ENCODE results near the gene HTRA1. TPM values are rescaled to one million over a fixed set of nuclear protein-coding genes. Genes with fewer than 3 reads are reported as not detected.

The HTRA1 gene
- total RNA-seq, 1 donor from 2014 or later, result 41.6 TPM

- intact Hi-C loops (cut with DNase I), result loop anchor here (2.0 kb wide), 1 partner anchor 40 kb away; no protein-coding TSS in a partner anchor
- DNase-seq (ENCODE audit: missing footprints) (no peak), ATAC-seq (no peak)
Measured at GRCh38 chr10:122505011-122505410, 43.7 kb downstream of the HTRA1 start.

GRCh38 chr10:122505885-122506645, 44.7 kb downstream of the HTRA1 start:
- no peak for DNase-seq (ENCODE audit: missing footprints)
- intact Hi-C loops (cut with DNase I), result loop anchor here (2.0 kb wide), 1 partner anchor 41 kb away; no protein-coding TSS in a partner anchor
- no peak for ATAC-seq

- intact Hi-C loops (cut with DNase I), result no loop called here
- no peak for DNase-seq (ENCODE audit: missing footprints)
- no peak for ATAC-seq
Measured at GRCh38 chr10:122507616-122508015, 46.3 kb downstream of the HTRA1 start.

GRCh38 chr10:122508021-122508420, 46.7 kb downstream of the HTRA1 start:
- ATAC-seq, result no peak
- intact Hi-C loops (cut with DNase I), result no loop called here

GRCh38 chr10:122509323-122509722, 48.0 kb downstream of the HTRA1 start:
- intact Hi-C loops (cut with DNase I), result no loop called here
- no peak for DNase-seq (ENCODE audit: missing footprints)
- ATAC-seq, result no peak

More at GRCh38 chr10:122508021-122508420, 46.7 kb downstream of the HTRA1 start:
- DNase-seq (ENCODE audit: missing footprints), result no peak

GRCh38 chr10:122510326-122510725, 49.0 kb downstream of the HTRA1 start:
- DNase-seq (ENCODE audit: missing footprints) (no peak), ATAC-seq (no peak)
- intact Hi-C loops (cut with DNase I), result no loop called here

- no peak for ATAC-seq
- intact Hi-C loops (cut with DNase I), result no loop called here
- DNase-seq (ENCODE audit: missing footprints), result no peak
Measured at GRCh38 chr10:122510736-122511135, 49.4 kb downstream of the HTRA1 start.

GRCh38 chr10:122513053-122513452, 51.7 kb downstream of the HTRA1 start:
- DNase-seq (ENCODE audit: missing footprints) (no peak), ATAC-seq (no peak)
- intact Hi-C loops (cut with DNase I), result no loop called here

GRCh38 chr10:122514045-122514840, 52.9 kb downstream of the HTRA1 start:
- ATAC-seq (no peak), DNase-seq (ENCODE audit: missing footprints) (no peak)

GRCh38 chr10:122515022-122515424, 53.7 kb downstream of the HTRA1 start:
- ATAC-seq (peak; percentile 88), DNase-seq (ENCODE audit: missing footprints) (no peak)
- intact Hi-C loops (cut with DNase I), result no loop called here

More at GRCh38 chr10:122514045-122514840, 52.9 kb downstream of the HTRA1 start:
- intact Hi-C loops (cut with DNase I), result no loop called here

- intact Hi-C loops (cut with DNase I), result no loop called here
- DNase-seq (ENCODE audit: missing footprints), result no peak
- peak; percentile 78 for ATAC-seq
Measured at GRCh38 chr10:122515588-122516231, 54.4 kb downstream of the HTRA1 start.

GRCh38 chr10:122516734-122517133, 55.4 kb downstream of the HTRA1 start:
- intact Hi-C loops (cut with DNase I), result no loop called here
- DNase-seq (ENCODE audit: missing footprints) (no peak), ATAC-seq (no peak)

- no peak for ATAC-seq
- no peak for DNase-seq (ENCODE audit: missing footprints)
- intact Hi-C loops (cut with DNase I), result no loop called here
Measured at GRCh38 chr10:122519144-122519543, 57.8 kb downstream of the HTRA1 start.

GRCh38 chr10:122519873-122520272, 58.5 kb downstream of the HTRA1 start:
- intact Hi-C loops (cut with DNase I), result no loop called here

GRCh38 chr10:122521011-122521410, 59.7 kb downstream of the HTRA1 start:
- no peak for DNase-seq (ENCODE audit: missing footprints)
- intact Hi-C loops (cut with DNase I), result no loop called here
- no peak for ATAC-seq

More at GRCh38 chr10:122519873-122520272, 58.5 kb downstream of the HTRA1 start:
- ATAC-seq, result no peak
- no peak for DNase-seq (ENCODE audit: missing footprints)

- ATAC-seq (no peak), DNase-seq (ENCODE audit: missing footprints) (no peak)
- intact Hi-C loops (cut with DNase I), result no loop called here
Measured at GRCh38 chr10:122524811-122525210, 63.5 kb downstream of the HTRA1 start.

GRCh38 chr10:122525788-122526187, 64.4 kb downstream of the HTRA1 start:
- intact Hi-C loops (cut with DNase I), result no loop called here
- ATAC-seq, result no peak
- DNase-seq (ENCODE audit: missing footprints), result no peak

GRCh38 chr10:122526892-122527291, 65.5 kb downstream of the HTRA1 start:
- intact Hi-C loops (cut with DNase I), result no loop called here
- DNase-seq (ENCODE audit: missing footprints) (no peak), ATAC-seq (no peak)

- ATAC-seq, result no peak
- intact Hi-C loops (cut with DNase I), result no loop called here
- DNase-seq (ENCODE audit: missing footprints), result no peak
Measured at GRCh38 chr10:122530177-122530576, 68.8 kb downstream of the HTRA1 start.

All from Right ventricle myocardium inferior (tissue), 1 donor.